ENCODE measurements around the gene CD6.

DNA sequence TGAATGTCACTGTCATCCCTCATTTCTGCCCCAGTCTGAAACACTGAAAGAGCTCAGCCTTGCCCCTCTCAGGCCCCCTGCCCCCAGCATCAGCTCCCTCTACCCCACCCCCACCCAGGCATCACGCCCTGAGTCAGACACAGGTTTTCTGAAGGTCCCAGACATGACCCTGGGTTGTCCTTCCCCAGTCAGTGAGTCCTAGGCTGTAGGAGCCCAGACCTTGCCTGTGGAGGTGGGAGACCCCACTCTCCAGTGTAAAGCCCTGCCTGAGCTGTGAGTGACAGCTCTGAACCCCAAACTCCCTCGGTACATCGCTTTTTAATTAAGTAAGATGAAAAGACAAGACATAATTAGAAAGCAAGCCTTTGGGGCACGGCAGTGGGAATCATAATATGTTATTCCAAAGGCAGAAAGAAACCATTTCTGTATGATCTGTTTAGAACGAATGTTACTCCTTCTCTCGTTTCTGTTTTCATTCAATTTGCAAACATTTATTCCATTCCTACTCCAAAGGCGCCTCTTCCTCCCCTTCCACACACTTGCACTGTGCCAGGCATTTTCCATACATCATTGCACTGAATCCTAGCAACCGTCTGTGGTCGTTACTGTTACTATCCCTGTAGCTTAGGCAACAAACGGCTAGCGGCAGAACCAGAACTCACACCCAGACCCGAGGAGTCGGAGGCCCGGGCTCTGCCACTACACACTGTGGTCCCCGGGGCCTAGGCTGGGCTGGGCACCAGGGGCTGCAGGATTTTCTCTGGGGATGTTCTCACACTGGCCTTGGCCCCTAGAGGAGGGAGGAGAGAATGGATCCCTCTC lies 63.4 kb downstream of the CD6 start:
- no peak for TF ChIP-seq SP1 (IDR thresholded peaks at IDR 0.05)
- no peak for TF ChIP-seq ZNF384 (IDR thresholded peaks at IDR 0.05)
- TF ChIP-seq SUZ12 (IDR thresholded peaks at IDR 0.05), result no peak
- no peak for TF ChIP-seq NFRKB (IDR thresholded peaks at IDR 0.05)
- TF ChIP-seq BHLHE40 (IDR thresholded peaks at IDR 0.05; ENCODE audit: borderline replicate concordance), result no peak
- no peak for TF ChIP-seq FOXM1 (IDR thresholded peaks at IDR 0.05; ENCODE audit: borderline replicate concordance)
- no peak for TF ChIP-seq TARDBP (IDR thresholded peaks at IDR 0.05)
- TF ChIP-seq ARNT (IDR thresholded peaks at IDR 0.05), result no peak
- TF ChIP-seq ELF4 (IDR thresholded peaks at IDR 0.05), result no peak
- no peak for TF ChIP-seq FOXA1 (IDR thresholded peaks at IDR 0.05)
- TF ChIP-seq HDGF (IDR thresholded peaks at IDR 0.05; ENCODE audit: borderline replicate concordance), result no peak
- no peak for TF ChIP-seq PKNOX1 (IDR thresholded peaks at IDR 0.05)
- TF ChIP-seq L3MBTL2 (conservative IDR thresholded peaks at IDR 0.05), result no peak
